HG03175 (cell line): ENCODE measurements around the gene FBXO9.

Experiments
- ATAC-seq: cut with Tn5 transposase; IDR thresholded peaks from one replicate; pipeline ENCODE4 v1.9.1; 2021; ENCODE audit warnings: mild to moderate bottlenecking, moderate library complexity; ENCODE audit not compliant: unreplicated experiment

FBXO9 gene

DNA sequence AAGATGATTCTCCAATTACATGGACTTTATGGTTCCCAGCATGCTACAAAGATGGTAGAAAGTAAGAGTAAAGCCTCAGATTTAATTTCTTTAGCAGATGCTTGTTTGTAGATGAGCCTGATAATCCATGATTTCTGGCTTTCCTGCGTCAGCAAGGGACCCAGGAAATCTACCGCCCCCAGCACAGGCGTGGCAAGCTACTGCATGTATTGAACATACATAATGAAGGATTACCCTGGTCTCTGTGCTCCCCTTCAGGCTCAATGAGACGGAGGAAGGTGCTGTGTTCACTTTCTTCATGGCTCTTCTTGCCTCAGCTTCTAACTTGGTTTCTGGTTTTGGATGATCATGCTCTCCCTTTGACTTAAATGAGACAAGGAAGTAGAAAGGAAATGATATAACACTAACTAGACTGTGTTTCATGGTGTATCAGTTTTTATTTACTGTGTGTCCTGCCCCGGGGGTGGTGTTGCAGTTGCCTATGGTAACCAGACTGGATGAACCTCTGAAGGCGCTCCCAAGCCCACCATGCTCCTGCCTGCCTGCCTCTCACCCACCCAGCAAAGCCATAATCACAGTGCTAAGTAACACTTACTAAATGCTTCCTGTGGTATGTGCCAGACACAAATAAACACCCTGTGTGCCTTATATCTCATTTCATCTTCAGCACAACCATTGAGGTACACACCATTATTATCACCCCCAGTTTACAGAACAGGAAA, 65.5 kb downstream of the FBXO9 start:
- no peak for ATAC-seq

DNA sequence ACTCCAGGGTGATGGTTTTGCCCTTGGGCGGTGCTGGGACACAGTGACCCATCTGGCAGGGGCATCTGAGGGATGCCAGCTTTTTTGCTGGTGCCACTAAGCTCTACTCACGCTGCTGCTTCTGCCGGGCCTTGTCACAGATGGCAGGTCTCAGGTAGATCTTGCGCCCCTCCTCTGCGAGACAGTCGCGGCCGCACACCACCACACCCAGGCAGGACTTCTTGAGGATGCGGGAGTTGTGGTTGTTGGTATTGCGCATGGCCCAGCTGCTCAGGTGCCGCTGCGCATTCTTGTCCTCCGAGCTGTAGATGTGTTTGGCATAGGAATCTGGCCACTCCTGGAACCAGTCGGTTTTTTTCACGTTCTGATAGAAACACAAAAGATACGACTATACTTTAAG, 68.8 kb downstream of the FBXO9 start:
- no peak for ATAC-seq

DNA sequence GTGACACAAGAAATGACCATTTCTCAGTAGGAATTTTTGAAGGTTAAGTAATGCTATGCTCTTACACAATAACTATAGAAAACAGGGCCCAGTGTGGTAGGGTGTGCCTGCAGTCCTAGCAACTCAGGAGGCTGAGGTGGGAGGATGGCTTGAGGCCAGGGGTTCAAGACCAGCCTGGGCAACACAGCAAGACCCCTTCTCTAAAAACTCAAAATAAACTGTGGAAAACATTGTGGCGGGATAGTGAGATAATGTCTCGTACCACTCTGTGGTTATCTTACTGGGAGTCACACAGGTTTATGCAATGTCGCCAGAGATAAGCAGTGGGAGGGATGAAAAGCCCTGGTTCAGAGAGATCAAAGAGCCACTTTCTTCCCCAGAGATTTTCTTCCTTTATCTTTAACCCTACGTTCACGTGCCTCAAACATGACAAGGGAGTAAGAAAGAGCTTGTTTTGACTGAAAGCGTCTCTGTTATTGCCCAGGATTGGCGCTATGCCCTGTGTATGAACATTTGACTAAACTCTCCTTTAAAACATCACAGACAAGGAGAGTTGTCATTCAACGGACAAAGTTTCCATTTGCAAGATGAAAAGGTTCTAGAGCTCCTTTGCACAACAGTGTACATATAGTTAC, 69.5 kb downstream of the FBXO9 start:
- no peak for ATAC-seq

DNA sequence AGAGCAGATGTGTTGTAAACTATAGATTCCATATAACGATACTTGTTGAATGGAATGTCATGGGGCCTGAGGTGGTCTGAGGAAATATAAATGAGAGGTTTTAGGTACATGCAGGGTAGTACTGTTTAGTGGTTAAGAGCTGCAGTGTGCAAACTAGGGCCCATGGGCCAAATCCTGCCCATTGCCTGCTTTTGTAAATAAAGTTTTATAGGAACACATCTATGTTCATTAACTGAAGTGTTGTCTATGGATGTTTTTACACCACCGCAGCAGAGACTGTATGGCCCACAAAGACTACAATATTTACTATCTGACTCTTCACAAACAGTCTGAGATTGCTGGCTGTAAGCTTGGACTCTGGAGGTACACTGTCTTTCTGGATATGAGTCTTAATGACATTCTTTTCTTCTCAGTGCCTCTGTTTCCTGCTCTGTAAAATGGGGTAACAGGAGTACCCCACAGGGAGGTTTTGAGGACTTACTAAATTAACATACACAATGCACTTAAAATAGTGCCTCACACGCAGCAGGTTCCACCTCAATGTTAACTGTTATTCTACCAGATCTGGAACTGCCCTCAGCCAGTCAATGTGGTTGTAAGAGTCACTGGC, 70.9 kb downstream of the FBXO9 start:
- no peak for ATAC-seq

DNA sequence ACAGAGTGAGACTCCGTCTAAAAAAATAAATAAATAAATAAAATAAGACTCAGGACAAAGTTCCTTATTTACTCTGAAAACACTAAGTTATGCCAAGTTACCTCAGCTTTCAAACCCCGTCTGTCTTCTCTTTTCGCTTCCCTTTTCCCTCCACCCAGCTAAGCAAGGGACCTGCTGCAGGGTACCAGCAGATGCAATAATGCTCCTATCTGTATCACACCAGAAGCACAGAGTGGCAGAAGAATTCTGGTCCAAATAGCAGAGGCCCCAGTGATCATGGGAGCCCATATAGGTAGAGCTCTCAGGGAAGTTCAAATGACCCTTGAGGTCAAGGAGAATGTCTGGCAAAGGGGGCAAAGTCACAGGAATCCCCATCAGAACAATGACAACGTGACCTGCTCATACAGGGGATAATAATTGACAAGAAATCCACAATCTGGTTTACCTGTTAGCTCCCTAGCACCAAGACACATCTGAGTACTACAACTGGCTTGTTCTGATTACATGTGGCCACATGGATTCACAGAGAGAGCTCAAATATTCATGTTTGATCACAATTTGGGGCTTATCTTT, 74.7 kb downstream of the FBXO9 start:
- no peak for ATAC-seq

DNA sequence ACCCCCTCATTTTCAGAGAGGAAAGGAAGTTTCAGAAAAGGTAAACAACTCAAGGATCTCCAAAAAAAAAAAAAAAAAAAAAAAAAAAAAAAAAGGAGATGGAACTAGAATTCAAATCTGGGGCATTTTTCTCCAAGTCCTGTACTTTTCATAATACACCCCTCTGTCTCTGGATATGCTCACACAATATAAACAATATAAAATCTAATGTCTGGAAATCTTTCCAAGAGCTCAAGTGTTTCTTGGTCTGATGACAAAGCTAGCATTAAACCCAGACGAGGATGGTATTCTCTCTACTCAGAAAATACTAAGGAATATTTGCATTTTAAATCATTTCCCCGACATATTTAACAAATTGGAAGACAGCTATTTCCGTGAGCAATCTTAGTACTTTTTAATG, 77.6 kb downstream of the FBXO9 start:
- ATAC-seq = no peak

DNA sequence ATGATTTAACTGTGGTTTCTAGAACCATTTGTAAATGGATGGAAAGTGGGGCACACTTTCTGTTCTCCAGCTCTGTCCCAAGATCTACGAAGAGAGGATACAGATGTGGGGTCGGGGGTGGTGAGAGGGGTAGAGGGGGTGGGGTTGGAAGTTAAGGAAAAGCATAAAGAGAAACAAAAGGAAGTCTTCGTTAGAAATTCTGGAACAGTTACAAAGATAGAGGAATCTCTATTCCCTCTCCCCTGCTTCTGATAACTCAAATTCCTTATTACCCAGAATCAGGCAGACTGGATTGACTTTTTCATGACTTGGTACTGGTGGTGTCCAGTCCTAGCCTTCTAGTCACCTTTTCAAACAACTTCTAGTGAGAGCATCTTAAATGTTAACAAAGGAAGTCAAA, 78.5 kb downstream of the FBXO9 start:
- no peak for ATAC-seq

DNA sequence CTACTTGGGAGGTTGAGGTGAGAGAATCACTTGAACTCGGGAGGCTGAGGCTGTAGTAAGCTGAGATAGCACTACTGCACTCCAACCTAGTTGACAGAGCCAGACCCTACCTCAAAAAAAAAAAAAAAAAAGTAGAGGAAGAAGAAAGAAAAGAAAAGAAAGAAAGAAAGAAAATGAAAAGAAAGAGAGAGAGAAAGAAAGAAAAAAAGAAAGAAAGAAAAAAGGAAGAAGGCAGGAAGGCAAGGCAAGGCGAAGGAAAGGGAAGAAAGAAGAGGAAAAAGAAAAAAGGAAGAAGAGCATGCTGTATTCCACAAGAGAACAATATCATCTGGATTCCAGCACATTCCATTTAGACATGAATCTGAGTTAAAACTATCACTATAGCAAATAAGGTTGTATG, 79.6 kb downstream of the FBXO9 start:
- ATAC-seq = no peak

DNA sequence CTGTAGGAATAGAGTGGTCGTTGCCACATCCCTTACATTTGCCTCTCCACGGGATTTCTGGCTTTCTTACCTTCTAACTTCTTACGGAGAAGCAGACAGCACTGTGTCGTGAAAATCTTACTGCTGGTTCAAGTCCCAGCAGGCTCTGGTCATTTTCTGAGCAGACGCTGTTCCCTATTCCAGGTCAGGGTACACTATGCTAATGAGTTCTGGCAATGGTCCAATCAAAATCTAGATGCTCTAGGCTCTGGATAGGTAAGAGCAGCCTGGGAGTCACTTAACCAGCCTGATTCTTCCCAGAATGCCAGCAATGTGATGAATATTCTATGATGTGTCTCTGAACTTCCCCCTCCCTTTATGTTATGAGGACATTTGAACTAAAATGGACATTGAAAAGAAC, 83.5 kb downstream of the FBXO9 start, which contains the start of gene GCM1:
GCM1 (minus strand) TSS at position 158 of the 400 bp plus-strand sequence. CDS start 3,209 bp downstream, outside the sequence.
- ATAC-seq = no peak
